Skeletal muscle satellite cell (primary cell): ENCODE results near the gene DCAF6.

Experiments used
- H3K27me3 ChIP-seq: 2 replicates; pipeline ENCODE4 v1.7.0; 2013; ENCODE audit warnings: low read length; ENCODE audit not compliant: control insufficient read depth, insufficient read depth
- H3K36me3 ChIP-seq: 2 replicates; pipeline ENCODE4 v1.7.0; 2013; ENCODE audit warnings: mild to moderate bottlenecking, control low read depth, low read length; ENCODE audit not compliant: insufficient read depth
- H3K4me1 ChIP-seq: 2 replicates; pipeline ENCODE4 v1.7.0; 2013; ENCODE audit warnings: low read length; ENCODE audit not compliant: control insufficient read depth, insufficient read depth
- H3K4me2 ChIP-seq: 2 replicates; pipeline ENCODE4 v1.7.0; 2013; ENCODE audit warnings: mild to moderate bottlenecking, low read length
- H3K4me3 ChIP-seq: 2 replicates; pipeline ENCODE4 v1.7.0; 2013; ENCODE audit warnings: low read length
- H3K9ac ChIP-seq: 2 replicates; pipeline ENCODE4 v1.7.0; 2013; ENCODE audit warnings: mild to moderate bottlenecking, low read depth, low read length, moderate library complexity
- H3K9me3 ChIP-seq: replicated peaks from 2 replicates; pipeline ENCODE4 v1.7.0; 2013; ENCODE audit warnings: mild to moderate bottlenecking, control low read depth, low read length

The DCAF6 gene

DNA sequence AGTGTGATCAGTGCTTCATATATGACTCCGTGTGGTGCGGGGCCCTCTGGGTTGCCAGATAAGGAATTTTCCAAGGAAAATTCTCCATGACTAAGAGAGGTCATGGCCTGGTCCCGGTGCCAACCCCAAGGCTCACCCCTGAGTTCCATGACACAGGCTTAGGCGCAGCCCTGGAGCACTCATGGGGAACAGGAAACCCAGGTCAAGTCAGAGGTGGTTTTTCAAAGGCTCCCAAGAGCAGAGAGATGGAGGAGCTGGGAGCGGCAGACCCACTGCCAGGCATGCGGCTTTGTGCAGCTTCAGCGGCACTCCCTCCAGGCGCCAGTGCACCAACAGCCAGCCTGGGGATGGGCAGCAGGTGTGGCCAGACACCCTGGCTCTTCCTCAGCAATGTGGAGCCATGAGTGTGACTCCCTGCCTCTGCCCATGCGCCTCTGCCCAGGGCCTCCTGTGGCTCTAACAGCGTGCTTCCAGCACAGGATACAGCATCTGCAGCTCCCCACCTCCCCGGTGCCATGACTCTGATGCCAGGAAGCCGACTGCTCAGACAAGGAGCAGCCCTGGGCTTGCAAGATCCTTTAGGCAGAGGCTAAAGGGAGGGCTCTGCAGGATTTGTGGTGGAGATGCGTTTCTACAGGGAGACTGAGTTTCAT is 153.0 kb downstream of the DCAF6 start:
- peaks cover 13% of the 10 kb centered on the region for H3K4me1 ChIP-seq
- no peaks in the 10 kb centered on the region for H3K27me3 ChIP-seq
- H3K4me3 ChIP-seq = no peak overlapping the region
- H3K36me3 ChIP-seq = peaks cover 7% of the 10 kb centered on the region
- H3K9ac ChIP-seq = no peak overlapping the region
- H3K4me2 ChIP-seq = no peak overlapping the region
- no peaks in the 10 kb centered on the region for H3K9me3 ChIP-seq

DNA sequence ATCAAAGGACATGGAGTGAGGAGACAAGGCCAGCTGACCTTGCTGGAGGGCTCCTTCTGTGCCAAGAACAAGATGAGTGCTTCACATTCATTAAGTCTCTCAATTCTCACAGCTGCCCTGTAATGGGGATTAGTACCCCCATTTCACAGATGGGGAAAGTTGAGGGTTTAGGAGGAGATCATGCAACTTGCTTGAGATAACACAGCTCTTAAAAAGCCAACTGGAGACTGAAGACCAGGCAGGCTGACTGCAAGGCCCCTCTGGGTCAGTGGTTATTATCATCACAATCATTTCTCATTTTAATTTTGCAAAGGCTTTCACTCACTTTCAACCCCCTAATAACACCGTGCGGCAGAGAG is 153.5 kb downstream of the DCAF6 start:
- Histone ChIP-seq H3K27me3 (no peaks in the 10 kb centered on the region), H3K4me3 (no peak overlapping the region), H3K9ac (no peak overlapping the region), H3K36me3 (peaks cover 4% of the 10 kb centered on the region), H3K9me3 (no peaks in the 10 kb centered on the region), H3K4me2 (no peak overlapping the region), H3K4me1 (peaks cover 8% of the 10 kb centered on the region)

DNA sequence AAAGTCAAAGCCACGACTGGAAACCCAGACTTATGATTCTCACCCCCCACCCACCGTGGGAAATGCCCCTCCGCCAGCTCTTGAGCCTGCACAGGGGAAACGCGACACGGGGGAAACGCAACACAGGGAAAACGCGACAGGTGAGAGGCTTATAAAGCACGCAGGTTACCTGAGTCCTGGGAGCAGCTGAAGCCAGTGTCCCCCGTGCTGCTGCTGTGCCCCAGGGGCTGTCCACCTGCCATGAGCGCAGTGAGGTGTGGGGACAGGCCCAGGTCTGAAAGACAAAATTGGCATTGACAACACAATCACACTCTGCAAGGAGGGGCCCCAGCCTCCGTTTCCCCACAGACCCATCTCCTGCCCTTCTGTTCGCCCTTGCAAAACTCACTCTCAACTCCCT is 153.9 kb downstream of the DCAF6 start:
- no peaks in the 10 kb centered on the region for H3K27me3 ChIP-seq
- H3K9ac ChIP-seq = no peak overlapping the region
- no peak overlapping the region for H3K4me3 ChIP-seq
- no peak overlapping the region for H3K4me2 ChIP-seq
- H3K36me3 ChIP-seq = peaks cover 5% of the 10 kb centered on the region
- peaks cover 7% of the 10 kb centered on the region for H3K4me1 ChIP-seq
- no peaks in the 10 kb centered on the region for H3K9me3 ChIP-seq

DNA sequence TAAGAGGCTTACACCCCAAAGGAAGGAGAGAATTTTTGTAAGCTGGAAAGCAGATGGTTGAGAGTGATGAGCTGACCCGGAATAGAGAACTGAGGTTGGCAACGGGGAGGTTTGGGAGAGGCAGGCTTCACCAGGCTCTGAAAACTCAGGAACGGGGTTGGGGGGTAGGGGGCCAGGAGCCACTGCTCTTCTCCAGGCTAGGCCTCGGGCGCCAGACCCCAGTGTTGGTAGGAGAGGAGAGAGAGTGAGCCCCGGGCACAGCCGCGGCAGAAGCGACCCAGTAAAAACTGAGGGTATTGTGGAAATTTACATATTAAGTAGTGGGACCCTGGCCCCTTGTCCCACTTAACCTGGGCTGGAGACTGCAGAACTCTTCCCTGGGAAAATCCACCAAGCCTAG is 154.6 kb downstream of the DCAF6 start:
- Histone ChIP-seq H3K4me2 (no peak overlapping the region), H3K27me3 (no peaks in the 10 kb centered on the region), H3K4me3 (no peak overlapping the region), H3K9ac (no peak overlapping the region), H3K9me3 (no peaks in the 10 kb centered on the region), H3K4me1 (peaks cover 7% of the 10 kb centered on the region), H3K36me3 (peaks cover 8% of the 10 kb centered on the region)

DNA sequence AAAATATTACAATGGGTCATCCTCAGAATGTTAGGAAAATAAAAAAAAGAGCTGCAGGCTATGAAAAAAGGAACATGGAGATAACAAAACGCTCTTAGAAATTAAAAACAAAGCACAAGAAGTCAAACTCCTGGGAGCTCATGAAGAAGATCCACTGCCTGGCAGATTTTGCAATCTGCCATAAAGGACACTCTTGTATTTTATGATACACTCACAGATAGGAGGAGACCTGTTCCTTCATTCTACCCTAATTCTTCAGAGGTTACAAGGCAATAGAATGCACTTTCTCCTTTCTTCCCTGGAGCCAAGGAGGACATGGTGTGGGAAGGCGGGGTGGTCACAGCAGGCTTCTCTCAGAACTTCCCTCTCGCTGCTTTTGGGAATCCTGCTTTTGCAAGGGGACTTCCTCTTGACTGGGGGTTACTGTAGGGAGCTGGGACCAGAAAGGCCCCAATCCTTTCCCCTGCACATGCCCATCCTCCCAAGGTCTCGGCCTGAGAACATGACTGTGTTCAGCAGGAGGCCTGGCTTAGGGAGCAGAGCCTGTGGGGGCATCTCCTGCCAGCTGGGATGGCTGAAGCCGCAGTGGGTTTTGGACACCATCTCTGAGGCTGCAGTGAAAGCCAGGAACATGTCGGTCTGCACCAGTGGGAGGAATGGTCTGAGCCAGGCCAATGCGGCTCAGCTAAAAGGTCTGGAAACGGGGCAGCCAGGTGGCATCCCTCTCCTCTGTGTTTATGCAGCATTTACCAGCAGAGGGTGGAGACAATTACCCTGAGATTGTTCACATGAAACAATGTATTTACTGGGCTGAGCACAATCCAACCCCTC is 155.5 kb downstream of the DCAF6 start:
- H3K9ac ChIP-seq = no peak overlapping the region

DNA sequence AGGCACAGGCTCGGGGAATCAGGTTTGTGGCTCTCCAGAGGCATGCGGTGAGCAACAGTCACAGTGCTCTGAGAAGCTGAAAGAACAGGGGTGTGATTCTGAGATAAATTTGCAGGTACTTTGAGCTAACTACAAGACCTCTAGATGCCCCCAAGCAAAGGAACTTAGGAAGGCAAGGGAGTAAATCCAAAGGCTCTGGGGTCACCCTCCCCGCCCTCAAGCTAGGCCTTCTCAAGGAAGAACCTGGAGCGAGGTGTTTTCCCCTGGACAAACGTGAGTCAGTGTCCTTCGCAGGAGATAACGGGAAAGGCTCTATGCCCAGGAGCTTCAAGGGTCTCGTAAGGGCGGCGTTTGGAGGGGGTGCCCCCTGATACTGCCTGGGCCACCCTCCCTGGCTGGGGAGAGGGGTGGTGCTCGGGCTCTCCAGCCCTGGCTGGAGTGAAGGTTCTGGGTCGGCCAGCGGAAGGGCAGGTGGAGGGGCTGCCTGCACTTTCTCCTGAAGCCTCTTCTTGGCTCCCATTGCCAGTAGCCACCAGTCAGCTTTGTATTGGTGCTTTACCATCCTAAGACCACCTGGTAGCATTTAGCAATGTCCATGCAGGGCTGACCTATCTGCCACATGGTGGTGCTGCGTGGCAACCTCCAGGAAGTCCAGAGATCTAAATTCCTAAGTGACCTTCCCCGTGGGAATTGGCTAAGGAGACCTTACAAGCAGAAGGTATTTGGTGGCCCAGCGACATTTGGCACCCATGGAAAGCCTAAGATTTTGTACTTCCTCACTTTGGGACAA is 156.3 kb downstream of the DCAF6 start:
- Histone ChIP-seq H3K9ac (no peak overlapping the region), H3K4me1 (peaks cover 7% of the 10 kb centered on the region), H3K27me3 (no peaks in the 10 kb centered on the region), H3K9me3 (no peaks in the 10 kb centered on the region), H3K36me3 (peaks cover 11% of the 10 kb centered on the region), H3K4me3 (no peak overlapping the region), H3K4me2 (no peak overlapping the region)

More for the DNA sequence above, 155.5 kb downstream of the DCAF6 start:
- Histone ChIP-seq H3K4me3 (no peak overlapping the region), H3K4me2 (no peak overlapping the region), H3K27me3 (no peaks in the 10 kb centered on the region), H3K4me1 (peaks cover 7% of the 10 kb centered on the region), H3K36me3 (peaks cover 8% of the 10 kb centered on the region), H3K9me3 (no peaks in the 10 kb centered on the region)

DNA sequence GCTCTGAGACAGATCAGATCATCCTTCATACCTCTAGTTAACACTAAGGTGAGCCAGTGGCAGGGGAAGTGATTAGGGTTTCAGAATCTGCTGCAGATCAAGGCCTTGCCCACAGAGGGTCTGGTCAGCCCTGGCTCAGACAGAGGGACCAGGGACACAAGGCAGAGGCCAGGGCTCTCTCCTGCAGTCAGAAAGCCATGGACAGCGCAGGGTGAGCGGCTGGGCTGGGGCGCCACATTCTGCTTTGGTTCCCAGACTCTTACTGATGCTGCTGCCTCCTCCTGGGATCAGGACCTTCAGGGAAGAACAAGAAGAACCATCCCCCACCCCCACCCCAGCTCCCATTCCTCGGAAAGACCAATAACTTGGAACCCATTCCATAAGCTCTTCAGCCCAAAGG is 157.1 kb downstream of the DCAF6 start:
- peaks cover 12% of the 10 kb centered on the region for H3K36me3 ChIP-seq
- H3K9me3 ChIP-seq = no peaks in the 10 kb centered on the region
- H3K4me1 ChIP-seq = peaks cover 7% of the 10 kb centered on the region
- no peak overlapping the region for H3K4me3 ChIP-seq
- H3K27me3 ChIP-seq = no peaks in the 10 kb centered on the region
- H3K9ac ChIP-seq = no peak overlapping the region
- no peak overlapping the region for H3K4me2 ChIP-seq

DNA sequence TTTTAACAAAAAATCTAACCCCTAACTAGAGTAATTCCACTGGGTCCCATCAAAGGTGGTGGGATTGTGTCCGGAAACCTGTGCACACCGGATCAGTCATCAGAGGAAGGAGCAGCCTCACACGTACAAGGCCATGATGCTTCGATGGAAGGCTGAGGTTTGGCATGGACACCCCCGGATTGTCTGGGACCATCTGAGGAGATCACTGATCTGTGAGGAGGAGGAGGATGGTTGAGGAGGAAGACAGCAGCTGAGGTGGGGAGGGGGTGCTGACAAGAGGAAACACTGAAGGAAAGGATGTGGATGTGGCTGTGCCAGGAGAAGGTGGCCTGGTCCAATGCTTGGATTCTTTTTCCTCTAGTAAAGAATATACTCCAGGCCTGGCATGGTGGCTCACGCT is 159.0 kb downstream of the DCAF6 start:
- H3K4me2 ChIP-seq = no peak overlapping the region
- no peaks in the 10 kb centered on the region for H3K27me3 ChIP-seq
- H3K9me3 ChIP-seq = no peaks in the 10 kb centered on the region
- no peak overlapping the region for H3K9ac ChIP-seq
- peaks cover 13% of the 10 kb centered on the region for H3K36me3 ChIP-seq
- no peak overlapping the region for H3K4me3 ChIP-seq
- no peaks in the 10 kb centered on the region for H3K4me1 ChIP-seq

DNA sequence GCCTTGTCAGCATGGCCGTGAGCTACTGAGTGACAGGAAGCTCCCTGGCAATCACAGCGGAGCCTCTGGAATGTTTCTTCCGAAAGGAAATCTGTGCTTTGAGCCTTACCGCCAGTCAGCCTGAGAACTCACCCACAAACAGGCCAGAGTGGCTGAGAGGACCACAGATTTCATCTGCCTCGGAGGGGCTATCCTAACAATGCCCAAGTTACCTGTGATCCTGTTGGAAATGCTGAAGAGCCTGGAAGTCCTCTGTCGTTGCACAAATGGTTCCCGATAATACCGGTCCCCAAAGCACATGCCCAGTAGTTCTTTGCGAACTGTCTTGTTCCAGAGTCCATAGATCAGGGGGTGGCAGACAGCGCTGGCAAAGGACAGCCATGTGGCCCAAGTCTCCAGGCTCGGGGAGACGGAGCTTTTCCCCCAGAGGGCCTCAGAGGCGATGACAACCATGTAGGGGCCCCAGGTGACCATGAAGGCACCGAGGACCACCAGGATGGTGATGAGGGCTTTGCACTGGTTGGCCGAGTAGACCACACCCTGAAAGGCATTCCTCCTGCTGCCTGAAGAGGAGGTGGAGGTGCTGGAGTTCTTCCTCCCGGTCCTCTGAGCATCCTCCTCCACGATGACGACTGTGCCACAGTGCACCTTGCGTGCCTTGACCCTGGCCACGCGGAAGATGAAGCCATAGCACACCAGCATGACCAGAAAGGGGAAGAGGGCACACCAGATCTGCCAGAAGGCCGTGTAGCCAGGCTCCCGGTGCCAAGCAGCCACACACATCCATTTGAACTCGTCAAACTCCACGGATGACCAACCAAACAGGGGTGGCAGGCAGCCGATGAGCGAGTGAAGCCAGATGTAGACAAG is 160.0 kb downstream of the DCAF6 start:
- Histone ChIP-seq H3K4me2 (no peak overlapping the region), H3K27me3 (no peaks in the 10 kb centered on the region), H3K4me1 (no peaks in the 10 kb centered on the region), H3K4me3 (no peak overlapping the region), H3K9me3 (no peaks in the 10 kb centered on the region), H3K36me3 (peaks cover 13% of the 10 kb centered on the region), H3K9ac (no peak overlapping the region)

DNA sequence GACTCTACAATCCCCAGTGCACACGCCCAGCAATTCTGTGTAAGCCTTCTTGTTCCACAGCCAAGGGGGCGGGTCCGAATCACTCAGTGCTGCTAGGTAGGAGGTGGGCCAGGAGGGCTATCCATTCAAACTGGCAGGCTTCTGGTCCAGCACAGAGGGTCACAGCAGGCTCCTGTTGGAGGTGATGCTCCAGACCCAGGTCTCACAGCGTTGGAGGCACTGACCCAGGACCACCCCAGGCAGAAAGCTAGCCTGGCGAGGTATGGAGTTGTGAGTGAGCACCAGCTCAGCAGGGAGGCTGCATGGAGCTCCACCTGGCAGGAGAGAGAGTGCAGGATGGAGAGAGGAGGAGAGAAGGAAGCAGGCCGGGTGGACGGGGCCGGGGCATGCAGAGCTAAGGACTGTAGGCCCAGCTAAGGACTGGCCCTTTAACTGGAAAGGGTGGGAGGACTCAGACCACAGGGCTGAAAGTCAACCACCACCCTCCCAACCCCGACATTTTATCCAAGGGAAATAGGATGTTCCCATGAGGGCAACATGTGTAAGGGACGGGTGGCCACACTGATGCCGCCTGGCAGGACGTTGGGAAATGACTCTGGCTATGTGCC is 161.5 kb downstream of the DCAF6 start:
- H3K9ac ChIP-seq = no peak overlapping the region
- H3K4me3 ChIP-seq = no peak overlapping the region
- no peaks in the 10 kb centered on the region for H3K9me3 ChIP-seq
- H3K4me1 ChIP-seq = no peaks in the 10 kb centered on the region
- H3K4me2 ChIP-seq = no peak overlapping the region
- peaks cover 13% of the 10 kb centered on the region for H3K36me3 ChIP-seq
- no peaks in the 10 kb centered on the region for H3K27me3 ChIP-seq
